Endodermal cell (in vitro differentiated cells): ENCODE measurements around the gene PPFIA4. TPM values are rescaled to one million over a fixed set of nuclear protein-coding genes. Genes with fewer than 3 reads are reported as not detected.

Source experiments
- DNase-seq: peaks from one replicate; pipeline ENCODE4 v3.0.0-alpha.2; 2017
- H3K27ac ChIP-seq: 2 replicates; pipeline ENCODE4 v1.5.1; 2013; ENCODE audit warnings: mild to moderate bottlenecking, low read depth, low read length, moderate library complexity
- H3K27me3 ChIP-seq: 2 replicates; pipeline ENCODE4 v1.6.1; 2013; ENCODE audit warnings: mild to moderate bottlenecking, low read length, moderate library complexity; ENCODE audit not compliant: insufficient read depth, control insufficient read depth, poor library complexity, severe bottlenecking
- H3K36me3 ChIP-seq: 2 replicates; pipeline ENCODE4 v1.7.0; 2013; ENCODE audit warnings: mild to moderate bottlenecking, low read length, moderate library complexity; ENCODE audit not compliant: control insufficient read depth, insufficient read depth
- H3K4me1 ChIP-seq: one replicate; pipeline ENCODE4 v1.7.0; 2013; ENCODE audit warnings: low read length; ENCODE audit not compliant: control insufficient read depth, insufficient read depth
- H3K4me3 ChIP-seq: 2 replicates; pipeline ENCODE4 v1.5.1; 2013; ENCODE audit warnings: mild to moderate bottlenecking, low read length, moderate library complexity
- H3K9ac ChIP-seq: 2 replicates; pipeline ENCODE4 v1.6.1; 2013; ENCODE audit warnings: mild to moderate bottlenecking, low read length, moderate library complexity; ENCODE audit not compliant: poor library complexity, severe bottlenecking; ENCODE audit errors: extremely low read depth
- H3K9me3 ChIP-seq: 2 replicates; pipeline ENCODE4 v1.6.1; 2013; ENCODE audit warnings: mild to moderate bottlenecking, low read length, moderate library complexity; ENCODE audit not compliant: control insufficient read depth
- H3K27ac Mint-ChIP-seq: 2 replicates; pipeline ENCODE4 v1.8.0; 2020; ENCODE audit warnings: mixed read lengths
- H3K27me3 Mint-ChIP-seq: 2 replicates; pipeline ENCODE4 v1.8.0; 2021; ENCODE audit warnings: mild to moderate bottlenecking, mixed read lengths; ENCODE audit not compliant: insufficient read depth
- H3K36me3 Mint-ChIP-seq: 2 replicates; pipeline ENCODE4 v1.8.0; 2020; ENCODE audit warnings: low read depth, mixed read lengths
- H3K4me1 Mint-ChIP-seq: 2 replicates; pipeline ENCODE4 v1.8.0; 2020; ENCODE audit warnings: mixed read lengths
- H3K4me3 Mint-ChIP-seq: 2 replicates; pipeline ENCODE4 v1.8.0; 2020; ENCODE audit warnings: mild to moderate bottlenecking, moderate library complexity, mixed read lengths
- H3K9me3 Mint-ChIP-seq: 2 replicates; pipeline ENCODE4 v1.8.0; 2020; ENCODE audit warnings: mild to moderate bottlenecking, mixed read lengths
- CTCF ChIP-seq: fragments of 200-600 bp; sonication (generic); conservative IDR thresholded peaks from 2 replicates; pipeline ENCODE4 v1.5.0; 2021; ENCODE audit warnings: antibody characterized with exemption, mild to moderate bottlenecking
- WGBS, 2 experiments: methylation state at CpG; one replicate each; pipeline versions ENCODE4 v1.1.5 to v1.1.7; 2013; ENCODE audit warnings: missing lambda C conversion rate in 2 of 2, mixed read lengths in 1 of 2; ENCODE audit not compliant: insufficient coverage in 1 of 2, insufficient read length in 1 of 2; 5-methylcytosine and 5-hydroxymethylcytosine counted together
- total RNA-seq, 2 donors: library from RNA; stranded (reverse); fragmentation: NEBNext Ultra II Directional in 1 of 2; extraction: Animal tissue kit (Norgen Biotek cat#: 25700) in 1 of 2; gene quantifications; 2 replicates in 1 of 2; 3 replicates in 1 of 2; pipeline ENCODE4 v1.2.1, GENCODE V29; 2021

Gene PPFIA4
- total RNA-seq, 2 donors from 2014 or later: 8.4 to 12.1 TPM

- WGBS, 2 experiments: 79 to 88% methylated on average over 2 to 3 of the region's 3 CpGs
- no peaks in the 10 kb centered on the region for H3K9me3 ChIP-seq
- no peak overlapping the region for H3K4me3 ChIP-seq
- no peak for DNase-seq
- peaks cover 17% of the 10 kb centered on the region for H3K4me1 ChIP-seq
- no peak overlapping the region for H3K27ac ChIP-seq
- H3K9me3 Mint-ChIP-seq: no peaks in the 10 kb centered on the region
- H3K4me1 Mint-ChIP-seq: peaks cover 35% of the 10 kb centered on the region
- no peak overlapping the region for H3K4me3 Mint-ChIP-seq
- no peak for TF ChIP-seq CTCF
- peaks cover 30% of the 10 kb centered on the region for H3K27me3 Mint-ChIP-seq
- no peaks in the 10 kb centered on the region for H3K36me3 Mint-ChIP-seq
- no peak overlapping the region for H3K9ac ChIP-seq
- peaks cover 8% of the 10 kb centered on the region for H3K27me3 ChIP-seq
- H3K36me3 ChIP-seq: no peaks in the 10 kb centered on the region
- H3K27ac Mint-ChIP-seq: no peak overlapping the region
Measured at GRCh38 chr1:203082231-203082505, 55.9 kb downstream of the PPFIA4 start.

DNA sequence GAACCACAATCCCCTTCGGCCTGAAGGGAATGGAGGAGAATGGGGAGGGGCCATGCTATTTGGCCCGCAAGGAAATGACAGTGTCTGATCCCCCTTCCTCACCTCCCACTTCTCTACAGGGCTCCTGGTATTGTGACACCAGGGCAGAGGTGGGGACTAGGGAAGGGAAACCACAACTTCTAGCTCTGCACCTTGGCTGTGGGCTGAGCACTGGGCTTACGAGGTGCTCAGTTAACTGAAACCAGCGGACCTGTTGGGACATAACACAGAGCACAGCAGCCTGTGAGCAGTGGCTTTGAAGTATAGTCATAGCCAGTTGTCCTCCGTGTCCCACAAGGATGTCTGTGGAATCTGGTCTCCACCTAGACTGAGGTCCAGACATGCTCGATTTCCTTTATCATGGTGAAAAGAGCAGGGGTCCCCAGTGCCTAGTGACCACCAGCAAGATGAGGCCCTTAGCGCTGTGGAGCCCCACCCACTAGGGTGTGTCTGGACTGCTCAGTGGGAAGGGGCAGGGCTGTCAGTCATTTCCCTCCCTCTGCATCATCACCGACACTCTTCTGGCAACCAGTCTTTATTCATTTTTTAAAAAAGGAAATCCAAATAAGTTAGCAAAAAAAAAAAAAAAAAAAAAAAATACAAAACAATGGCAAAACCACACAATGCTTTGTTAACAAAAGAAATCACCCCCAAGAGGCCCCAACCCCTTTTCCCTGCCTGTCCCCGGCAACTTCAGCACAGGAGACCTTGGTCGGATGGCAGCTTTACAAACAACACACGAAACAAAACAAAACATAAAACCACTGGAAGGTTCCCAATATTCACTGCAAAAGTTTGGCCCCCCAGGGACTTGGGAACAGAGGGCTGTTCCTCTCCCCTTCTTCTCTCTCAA is 56.5 kb downstream of the PPFIA4 start:
- H3K4me3 ChIP-seq: no peak overlapping the region
- H3K36me3 ChIP-seq: no peaks in the 10 kb centered on the region
- peaks cover 39% of the 10 kb centered on the region for H3K4me1 Mint-ChIP-seq
- peak; percentile 49 for DNase-seq
- TF ChIP-seq CTCF: no peak
- H3K27ac Mint-ChIP-seq: no peak overlapping the region
- H3K4me3 Mint-ChIP-seq: no peak overlapping the region
- no peak overlapping the region for H3K27ac ChIP-seq
- 87% methylated on average over 8 to 10 of the region's 11 CpGs for WGBS, 2 experiments
- H3K9me3 ChIP-seq: no peaks in the 10 kb centered on the region
- H3K9me3 Mint-ChIP-seq: no peaks in the 10 kb centered on the region
- peaks cover 2% of the 10 kb centered on the region for H3K27me3 ChIP-seq
- peaks cover 23% of the 10 kb centered on the region for H3K27me3 Mint-ChIP-seq
- H3K9ac ChIP-seq: no peak overlapping the region
- H3K36me3 Mint-ChIP-seq: no peaks in the 10 kb centered on the region
- H3K4me1 ChIP-seq: peaks cover 20% of the 10 kb centered on the region

- peak; percentile 14 for TF ChIP-seq CTCF
- H3K4me1 Mint-ChIP-seq: peaks cover 44% of the 10 kb centered on the region
- 95 to 100% methylated on average over 2 to 11 of the region's 11 CpGs for WGBS, 2 experiments
- no peaks in the 10 kb centered on the region for H3K27me3 ChIP-seq
- H3K36me3 Mint-ChIP-seq: no peaks in the 10 kb centered on the region
- no peak overlapping the region for H3K27ac ChIP-seq
- no peak overlapping the region for H3K4me3 Mint-ChIP-seq
- H3K4me3 ChIP-seq: no peak overlapping the region
- no peak overlapping the region for H3K27ac Mint-ChIP-seq
- peak; percentile 47 for DNase-seq
- H3K4me1 ChIP-seq: peaks cover 20% of the 10 kb centered on the region
- H3K9me3 Mint-ChIP-seq: no peaks in the 10 kb centered on the region
- H3K9ac ChIP-seq: no peak overlapping the region
- H3K36me3 ChIP-seq: no peaks in the 10 kb centered on the region
- H3K9me3 ChIP-seq: no peaks in the 10 kb centered on the region
- H3K27me3 Mint-ChIP-seq: peaks cover 18% of the 10 kb centered on the region
Measured at GRCh38 chr1:203083463-203083921, 57.2 kb downstream of the PPFIA4 start.
